ENCODE data around the gene CTTNBP2NL. TPM values are rescaled to one million over a fixed set of nuclear protein-coding genes. Genes with fewer than 3 reads are reported as not detected.
"Not testable (repeated sequence)": the region's sequence is repeated elsewhere in the genome, so short reads cannot be mapped to it uniquely, and the experiment has no call there.

CTTNBP2NL gene
- total RNA-seq, 2 donors from 2014 or later, result 36.3 to 48.6 TPM

GRCh38 chr1:112448904-112449629, 53.1 kb downstream of the CTTNBP2NL start:
- intact Hi-C loops (cut with DNase I), result no loop called here
- DNase-seq (ENCODE audit: low spot score), result no peak

- DNase-seq (ENCODE audit: low spot score), result no peak
Measured at GRCh38 chr1:112449630-112449983, 53.6 kb downstream of the CTTNBP2NL start.

GRCh38 chr1:112450773-112451172, 54.8 kb downstream of the CTTNBP2NL start:
- DNase-seq (ENCODE audit: low spot score), result no peak
- intact Hi-C loops (cut with DNase I), result no loop called here

More at GRCh38 chr1:112449630-112449983, 53.6 kb downstream of the CTTNBP2NL start:
- intact Hi-C loops (cut with DNase I), result no loop called here

GRCh38 chr1:112451301-112451700, 55.3 kb downstream of the CTTNBP2NL start:
- intact Hi-C loops (cut with DNase I); DNase-seq (ENCODE audit: low spot score): not testable (repeated sequence)

- no peak for DNase-seq (ENCODE audit: low spot score)
- intact Hi-C loops (cut with DNase I), result no loop called here
Measured at GRCh38 chr1:112453876-112454275, 57.9 kb downstream of the CTTNBP2NL start.

- intact Hi-C loops (cut with DNase I), result no loop called here
- DNase-seq (ENCODE audit: low spot score), result no peak
Measured at GRCh38 chr1:112454316-112454715, 58.3 kb downstream of the CTTNBP2NL start.

GRCh38 chr1:112457241-112457640, 61.2 kb downstream of the CTTNBP2NL start:
- no peak for DNase-seq (ENCODE audit: low spot score)

GRCh38 chr1:112457955-112458354, 61.9 kb downstream of the CTTNBP2NL start:
- intact Hi-C loops (cut with DNase I), result no loop called here

More at GRCh38 chr1:112457241-112457640, 61.2 kb downstream of the CTTNBP2NL start:
- intact Hi-C loops (cut with DNase I), result no loop called here

GRCh38 chr1:112458756-112459155, 62.7 kb downstream of the CTTNBP2NL start:
- DNase-seq (ENCODE audit: low spot score), result no peak
- intact Hi-C loops (cut with DNase I), result no loop called here

More at GRCh38 chr1:112457955-112458354, 61.9 kb downstream of the CTTNBP2NL start:
- DNase-seq (ENCODE audit: low spot score), result no peak

- no peak for DNase-seq (ENCODE audit: low spot score)
- intact Hi-C loops (cut with DNase I), result no loop called here
Measured at GRCh38 chr1:112460615-112461014, 64.6 kb downstream of the CTTNBP2NL start.

- no peak for DNase-seq (ENCODE audit: low spot score)
- intact Hi-C loops (cut with DNase I), result no loop called here
Measured at GRCh38 chr1:112461200-112461871, 65.3 kb downstream of the CTTNBP2NL start.

GRCh38 chr1:112462953-112463279, 66.9 kb downstream of the CTTNBP2NL start:
- no peak for DNase-seq (ENCODE audit: low spot score)
- intact Hi-C loops (cut with DNase I), result no loop called here

- no peak for DNase-seq (ENCODE audit: low spot score)
- intact Hi-C loops (cut with DNase I), result loop anchor here in 1 of 2 donors (2.0 kb wide), 1 partner anchor 74 kb away; no protein-coding TSS in a partner anchor
Measured at GRCh38 chr1:112464501-112464900, 68.5 kb downstream of the CTTNBP2NL start.

GRCh38 chr1:112465122-112465521, 69.1 kb downstream of the CTTNBP2NL start:
- intact Hi-C loops (cut with DNase I), result loop anchor here (2.0 to 5.0 kb wide), 2 partner anchors 73 to 74 kb away; no protein-coding TSS in a partner anchor
- DNase-seq (ENCODE audit: low spot score), result no peak

- intact Hi-C loops (cut with DNase I), result loop anchor here in 1 of 2 donors (5.0 kb wide), 1 partner anchor 74 kb away; no protein-coding TSS in a partner anchor
- peak; percentile 99 for DNase-seq (ENCODE audit: low spot score)
Measured at GRCh38 chr1:112466078-112466660, 70.2 kb downstream of the CTTNBP2NL start.

GRCh38 chr1:112470324-112470723, 74.3 kb downstream of the CTTNBP2NL start:
- DNase-seq (ENCODE audit: low spot score); intact Hi-C loops (cut with DNase I): not testable (repeated sequence)

GRCh38 chr1:112470966-112471365, 75.0 kb downstream of the CTTNBP2NL start:
- intact Hi-C loops (cut with DNase I), result no loop called here
- no peak for DNase-seq (ENCODE audit: low spot score)

- intact Hi-C loops (cut with DNase I), result no loop called here
- DNase-seq (ENCODE audit: low spot score), result no peak
Measured at GRCh38 chr1:112472142-112472541, 76.1 kb downstream of the CTTNBP2NL start.

- DNase-seq (ENCODE audit: low spot score), result no peak
- intact Hi-C loops (cut with DNase I), result no loop called here
Measured at GRCh38 chr1:112477550-112477949, 81.5 kb downstream of the CTTNBP2NL start.

GRCh38 chr1:112478314-112478713, 82.3 kb downstream of the CTTNBP2NL start:
- intact Hi-C loops (cut with DNase I), result no loop called here
- DNase-seq (ENCODE audit: low spot score), result no peak

Measured in posterior vena cava (tissue), 2 donors.